GM19351 (cell line): ENCODE data around the gene CAMK2G.
"Not testable (repeated sequence)": the region's sequence is repeated elsewhere in the genome, so short reads cannot be mapped to it uniquely, and the experiment has no call there.

Source experiments
- ATAC-seq: cut with Tn5 transposase; IDR thresholded peaks from one replicate; pipeline ENCODE4 v1.9.1; 2021; ENCODE audit warnings: mild to moderate bottlenecking, moderate library complexity; ENCODE audit not compliant: unreplicated experiment

The CAMK2G gene

DNA sequence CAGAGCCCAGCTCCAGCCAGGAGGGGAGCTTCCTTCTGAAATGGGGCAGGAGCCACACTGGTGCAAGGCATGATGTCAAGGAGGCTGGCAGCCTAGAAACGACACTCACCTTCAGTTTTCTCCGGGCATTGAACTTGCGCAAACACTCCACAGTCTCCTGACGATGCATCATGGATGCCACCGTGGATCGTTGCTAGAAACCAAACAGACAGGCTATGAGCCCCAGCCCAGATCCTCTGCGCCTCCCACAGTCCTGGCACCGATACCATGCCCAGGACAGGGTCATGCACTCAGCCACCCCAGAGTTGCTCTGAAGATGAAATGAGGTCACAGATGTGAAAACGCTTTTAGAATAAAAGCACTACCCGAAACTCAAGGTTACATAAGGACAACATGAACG is 32.0 kb downstream of the CAMK2G start:
- ATAC-seq = no peak

GRCh38 chr10:73841526-73842285 is 32.6 kb downstream of the CAMK2G start:
- no peak for ATAC-seq

DNA sequence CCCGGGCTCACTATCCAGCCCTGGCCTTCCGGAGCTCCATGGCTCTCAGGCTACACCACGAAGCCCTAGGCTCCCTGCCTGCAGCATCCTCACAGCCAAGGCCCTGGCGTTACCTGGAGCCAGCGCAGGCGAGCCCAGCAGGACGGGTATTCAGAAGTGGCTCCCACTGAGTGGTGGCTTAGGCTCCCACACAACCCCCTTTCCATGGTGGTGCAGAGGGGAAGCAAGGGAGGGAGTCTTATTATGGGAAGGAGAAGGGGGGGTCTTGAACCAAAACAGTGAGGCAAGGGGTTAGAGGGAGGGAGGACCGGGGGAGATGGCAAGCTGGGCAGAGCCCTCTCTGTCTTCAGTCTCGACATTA is 33.3 kb downstream of the CAMK2G start:
- ATAC-seq = no peak

- ATAC-seq = no peak
These were observed 33.8 kb downstream of the CAMK2G start for GRCh38 chr10:73840403-73841060.

- ATAC-seq = no peak
These were observed 34.3 kb downstream of the CAMK2G start for GRCh38 chr10:73840056-73840402.

- no peak for ATAC-seq
These were observed 34.9 kb downstream of the CAMK2G start for GRCh38 chr10:73839276-73839966.

DNA sequence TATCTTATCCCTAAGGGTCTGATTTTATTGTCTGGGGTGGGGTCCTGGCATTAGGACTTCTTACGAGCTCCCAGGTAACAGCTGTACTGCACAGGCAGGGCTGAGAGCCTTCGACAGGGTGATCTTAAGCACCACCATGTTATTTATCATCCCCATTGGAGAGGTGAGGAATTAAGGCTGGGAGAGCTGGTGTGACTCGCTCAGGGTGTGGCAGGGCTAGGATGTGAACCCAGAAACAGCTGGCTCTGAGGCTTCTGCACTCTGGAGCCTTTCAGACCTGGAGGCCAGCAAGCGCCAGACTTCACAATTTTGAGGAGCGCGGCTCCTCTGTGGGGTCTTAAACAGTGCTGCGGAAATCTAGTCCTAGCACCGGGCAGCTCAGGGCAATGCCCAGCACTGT is 35.5 kb downstream of the CAMK2G start:
- no peak for ATAC-seq

GRCh38 chr10:73838008-73838567 is 36.3 kb downstream of the CAMK2G start:
- no peak for ATAC-seq

DNA sequence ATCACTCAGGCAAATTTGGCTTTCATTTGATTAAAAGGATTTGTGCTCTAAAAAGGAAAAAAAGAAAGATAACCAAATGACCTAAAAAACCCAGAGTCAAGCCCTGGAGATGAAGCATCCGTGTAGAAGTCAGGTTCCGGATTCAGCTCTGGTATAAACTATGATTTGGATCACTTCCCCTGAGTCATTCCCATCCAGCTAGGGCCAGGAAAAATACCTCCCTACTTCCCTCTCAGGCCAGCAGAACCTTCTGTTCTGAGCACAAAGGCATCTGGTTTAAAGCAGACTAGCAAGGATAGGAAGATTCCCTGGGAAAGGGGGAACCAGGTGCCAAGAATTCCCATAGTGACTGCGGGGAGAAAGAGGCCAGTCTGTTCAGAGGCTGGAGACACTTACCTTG is 37.3 kb downstream of the CAMK2G start:
- no peak for ATAC-seq

DNA sequence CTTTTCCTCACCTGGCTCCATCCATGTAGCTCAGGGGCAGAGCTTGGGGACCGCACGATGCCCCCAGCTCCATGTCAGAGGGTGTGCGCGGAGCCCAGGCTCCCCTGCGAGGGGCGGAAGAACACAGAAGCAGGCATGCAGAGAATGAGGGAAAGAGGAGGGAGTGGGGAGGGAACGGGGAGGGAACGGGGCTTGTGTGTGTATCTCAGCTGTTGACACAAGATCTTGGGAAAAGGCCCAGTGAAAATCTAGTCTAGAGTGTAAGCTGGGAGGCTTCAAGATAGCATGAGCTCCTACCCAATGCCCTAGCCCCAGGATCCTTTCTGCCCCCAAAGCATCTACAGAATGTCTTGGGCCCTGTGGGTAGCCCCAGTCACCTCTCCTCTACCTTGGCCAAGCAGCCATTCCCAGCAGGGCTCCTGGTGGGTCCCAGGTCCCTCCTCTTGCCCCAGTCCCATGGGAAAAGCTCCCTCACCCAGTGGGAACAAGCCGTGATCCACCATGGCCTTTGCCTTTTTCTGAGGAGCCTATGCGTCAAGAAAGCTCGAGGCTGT is 37.9 kb downstream of the CAMK2G start:
- ATAC-seq = no peak

- ATAC-seq = not testable (repeated sequence)
These were observed 45.3 kb downstream of the CAMK2G start for GRCh38 chr10:73829090-73829489.

GRCh38 chr10:73828161-73828560 is 46.2 kb downstream of the CAMK2G start:
- ATAC-seq = no peak

- no peak for ATAC-seq
These were observed 46.8 kb downstream of the CAMK2G start for GRCh38 chr10:73827346-73828089.

DNA sequence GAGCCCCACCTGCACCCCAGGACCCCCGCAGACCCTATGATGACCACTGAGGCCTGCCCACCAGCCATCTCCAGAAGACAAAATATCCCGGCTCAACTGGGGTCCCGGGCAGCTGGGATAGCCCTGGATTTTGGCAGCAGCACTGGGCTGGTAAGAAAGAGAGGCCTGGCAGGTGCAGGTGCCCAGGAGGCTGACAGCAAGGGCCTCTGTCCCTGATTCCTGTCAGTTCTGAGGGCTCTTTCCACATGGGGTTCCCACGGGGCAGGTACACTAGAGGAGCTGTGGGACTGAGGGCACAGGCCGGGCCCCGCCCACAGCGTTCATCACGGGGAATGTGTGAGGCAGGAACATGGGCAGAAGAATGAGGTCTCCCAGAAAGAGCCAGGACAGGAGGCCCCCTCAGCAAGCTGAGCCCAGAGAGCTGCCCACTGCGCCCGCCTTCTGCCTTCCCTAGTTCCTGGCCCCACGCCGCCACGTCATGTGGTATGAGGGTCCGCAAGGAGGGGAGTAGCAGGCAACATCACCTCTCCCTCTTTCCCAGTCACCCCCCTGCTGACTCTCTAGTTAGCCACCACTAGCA is 50.1 kb downstream of the CAMK2G start:
- no peak for ATAC-seq

GRCh38 chr10:73823391-73823790 is 51.0 kb downstream of the CAMK2G start:
- ATAC-seq = no peak

GRCh38 chr10:73819513-73820093 is 54.8 kb downstream of the CAMK2G start:
- no peak for ATAC-seq

- ATAC-seq = no peak
These were observed 55.3 kb downstream of the CAMK2G start for GRCh38 chr10:73819081-73819480.

DNA sequence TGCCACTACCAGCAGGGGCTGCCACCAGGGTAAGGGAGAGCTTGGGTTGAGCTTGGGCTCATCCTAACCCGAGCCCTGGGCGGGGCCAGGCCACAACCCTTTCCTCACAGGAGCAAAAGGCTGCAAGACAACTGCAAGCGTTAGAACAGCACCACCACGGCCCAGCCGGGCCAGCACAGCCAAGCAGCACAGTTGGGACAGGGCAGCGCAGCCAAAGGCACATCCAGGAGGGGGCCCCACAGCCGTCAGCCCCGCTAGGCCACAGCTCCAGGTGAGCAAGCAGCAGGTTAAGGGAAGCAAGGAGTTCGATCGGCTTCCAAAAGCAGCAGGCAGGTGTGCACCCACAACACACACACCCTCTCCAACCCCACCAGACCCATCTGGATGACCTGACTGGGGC is 56.0 kb downstream of the CAMK2G start:
- no peak for ATAC-seq

- ATAC-seq = no peak
These were observed 56.5 kb downstream of the CAMK2G start for GRCh38 chr10:73817826-73818225.
